GM19238 (cell line): ENCODE measurements around the gene EID2B.

Experiments
- DNase-seq: peaks from one replicate; pipeline ENCODE4 v3.0.0; 2011; ENCODE audit warnings: low spot score; ENCODE audit not compliant: insufficient read length

The EID2B gene

DNA sequence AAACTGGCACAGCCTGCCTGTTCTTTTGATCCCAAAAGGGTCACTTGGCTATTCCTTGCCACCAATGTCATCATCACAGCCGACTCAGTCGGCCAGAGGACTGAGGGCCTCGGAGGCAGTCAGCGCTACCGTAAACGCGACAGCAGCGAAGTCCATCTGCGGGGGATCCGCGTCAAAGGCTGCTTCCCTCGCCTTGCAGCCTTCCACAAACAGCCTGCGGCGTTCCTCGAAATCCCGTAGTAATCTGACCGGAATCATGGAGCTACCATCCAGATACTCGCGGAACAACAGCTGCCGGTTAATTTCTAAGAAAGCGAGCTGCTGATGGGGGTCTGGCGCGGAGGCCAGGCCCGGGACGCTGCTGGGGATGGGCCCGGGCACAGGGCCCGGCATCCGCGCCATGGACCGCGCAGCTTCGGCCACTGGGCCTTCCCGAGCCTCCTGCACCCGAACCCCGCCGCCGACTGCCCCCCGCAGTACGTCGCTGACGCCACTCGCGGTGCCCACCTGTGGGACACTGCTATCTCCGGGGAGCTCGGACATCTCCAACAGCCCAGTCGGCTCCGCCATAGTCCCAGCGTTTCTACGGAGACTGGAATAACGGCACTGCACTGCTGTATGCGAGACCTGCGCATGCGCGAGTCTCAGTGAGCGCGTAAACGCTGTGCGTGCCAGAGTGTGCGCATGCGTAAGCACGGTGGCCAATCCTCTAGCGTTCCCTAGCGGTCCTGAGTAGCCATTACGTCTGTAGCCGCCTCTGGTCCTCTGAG, at the start of gene EID2B:
Gene EID2B, minus strand, starts transcription at position 620 of the 770 bp plus-strand sequence. Its CDS starts 50 bp downstream, at position 570.
- DNase-seq, result peak; percentile 91

DNA sequence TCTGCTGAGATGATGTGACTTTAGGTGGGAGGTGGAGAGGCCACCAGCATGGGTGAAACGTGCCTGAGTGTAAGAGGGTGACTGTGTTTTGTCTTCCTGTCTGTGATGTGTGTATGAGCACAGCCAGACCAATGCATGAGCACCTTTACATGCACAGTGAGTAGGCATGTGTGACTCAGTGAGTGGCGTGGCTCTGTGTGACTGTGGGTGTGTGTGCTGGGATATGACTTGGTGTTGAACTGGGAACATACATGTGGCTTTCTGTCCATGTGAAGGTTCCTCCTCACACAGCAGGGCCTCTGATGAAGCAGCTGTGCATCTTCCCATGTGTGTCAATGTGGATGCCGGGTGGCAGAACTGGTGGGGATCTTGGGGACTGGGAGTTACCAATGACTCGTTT, 49.8 kb upstream of the EID2B start:
- DNase-seq, result no peak

DNA sequence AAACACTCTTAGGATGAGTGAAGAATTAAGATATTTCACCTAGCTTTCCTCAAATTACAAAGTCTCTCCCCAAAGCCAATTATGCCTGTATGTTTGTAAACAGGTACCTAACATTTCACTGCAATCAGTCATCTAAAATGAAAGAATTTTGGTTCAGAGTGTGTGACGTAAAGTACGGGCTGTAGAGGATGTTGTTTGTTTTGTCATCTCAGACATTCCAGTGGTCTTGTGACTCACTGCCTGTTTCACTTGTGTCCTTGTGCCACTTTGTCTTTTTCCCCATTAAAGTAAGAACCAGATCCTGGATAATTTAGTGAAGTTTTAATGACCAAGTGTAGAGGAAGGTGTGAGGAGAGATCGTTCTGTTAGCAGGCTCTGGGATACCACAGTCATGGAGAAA, 36.0 kb upstream of the EID2B start:
- no peak for DNase-seq

- no peak for DNase-seq
Measured at GRCh38 chr19:39566064-39566463, 33.4 kb upstream of the EID2B start.

DNA sequence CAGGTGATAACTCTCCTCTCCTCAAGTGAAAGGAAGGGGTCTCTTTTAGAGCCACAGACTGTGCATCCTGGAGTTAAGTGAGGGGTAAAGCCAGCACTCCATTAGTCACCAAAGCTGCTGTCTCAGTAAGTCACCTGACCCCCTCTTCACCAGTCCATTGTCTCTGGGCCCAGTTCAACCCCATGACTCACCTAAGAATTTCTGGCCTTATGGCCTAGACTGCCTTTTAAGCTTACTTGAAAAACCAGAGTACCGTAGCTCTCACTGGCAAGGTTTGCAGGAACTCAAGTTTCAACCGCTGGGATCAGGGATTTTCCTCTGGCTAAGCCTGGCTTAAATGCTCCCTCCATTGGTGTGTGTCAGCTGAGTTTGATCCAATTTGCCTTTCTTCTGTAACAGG, 30.8 kb upstream of the EID2B start:
- DNase-seq, result no peak

GRCh38 chr19:39558624-39559117, 26.0 kb upstream of the EID2B start:
- no peak for DNase-seq

DNA sequence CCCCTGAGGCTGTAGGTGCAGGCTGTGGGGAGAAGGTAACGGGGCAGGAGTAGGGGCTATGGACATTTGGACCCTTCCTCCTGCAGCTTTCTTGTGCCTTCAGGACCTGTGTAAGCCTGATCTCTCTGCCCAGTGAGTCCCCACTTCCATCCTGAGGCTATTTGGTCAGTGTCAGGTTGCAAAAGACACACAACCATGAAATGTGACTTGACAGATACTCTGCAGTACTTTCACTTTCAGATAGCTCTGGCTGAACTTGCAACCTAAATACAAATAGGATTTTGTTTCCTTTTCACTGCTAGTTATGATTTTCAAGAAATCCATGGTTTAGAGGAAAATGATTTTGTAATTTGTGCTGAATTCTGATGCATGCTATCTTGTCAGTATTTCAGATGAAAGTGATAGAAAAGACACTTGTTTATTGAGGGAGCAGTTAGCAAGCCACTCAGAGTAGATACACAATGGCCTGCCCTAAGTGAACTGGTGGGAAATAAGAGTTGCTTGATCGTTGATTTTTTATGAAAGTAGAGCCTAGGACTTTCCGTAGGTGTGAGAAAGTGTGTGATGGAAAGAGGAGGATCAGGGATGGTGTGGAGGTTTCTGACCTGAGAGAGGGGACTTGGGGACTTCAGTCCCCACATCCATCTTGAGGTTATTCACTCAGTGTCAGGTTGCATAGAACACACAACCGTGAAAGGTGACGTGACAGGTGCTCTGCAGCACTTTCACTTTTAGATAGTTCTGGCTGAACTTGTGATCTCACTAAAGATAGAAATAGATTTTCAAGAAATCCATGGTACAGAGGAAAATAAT, 25.4 kb upstream of the EID2B start:
- DNase-seq, result peak; percentile 32

DNA sequence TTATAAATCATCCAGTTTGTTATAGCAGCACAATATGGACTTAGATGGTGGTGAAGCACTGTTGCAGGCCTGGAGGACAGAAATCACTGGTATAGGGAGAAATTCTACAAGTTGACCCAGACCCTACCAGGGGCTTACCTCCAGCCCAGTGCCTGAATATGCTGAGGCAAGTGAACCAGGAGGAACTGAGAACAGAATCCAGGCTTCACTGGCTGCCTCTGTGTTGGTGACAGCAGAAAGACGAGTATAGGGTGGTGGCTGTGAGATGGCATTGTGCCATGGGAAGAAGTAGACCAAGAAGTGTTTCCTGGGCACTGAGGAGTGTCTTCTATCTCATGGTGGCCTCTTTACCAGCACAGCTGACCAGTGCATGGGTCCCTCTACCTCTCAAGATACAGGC, 23.2 kb upstream of the EID2B start:
- no peak for DNase-seq

- DNase-seq, result no peak
Measured at GRCh38 chr19:39554701-39555311, 22.2 kb upstream of the EID2B start.

GRCh38 chr19:39553082-39553652, 20.5 kb upstream of the EID2B start:
- no peak for DNase-seq

DNA sequence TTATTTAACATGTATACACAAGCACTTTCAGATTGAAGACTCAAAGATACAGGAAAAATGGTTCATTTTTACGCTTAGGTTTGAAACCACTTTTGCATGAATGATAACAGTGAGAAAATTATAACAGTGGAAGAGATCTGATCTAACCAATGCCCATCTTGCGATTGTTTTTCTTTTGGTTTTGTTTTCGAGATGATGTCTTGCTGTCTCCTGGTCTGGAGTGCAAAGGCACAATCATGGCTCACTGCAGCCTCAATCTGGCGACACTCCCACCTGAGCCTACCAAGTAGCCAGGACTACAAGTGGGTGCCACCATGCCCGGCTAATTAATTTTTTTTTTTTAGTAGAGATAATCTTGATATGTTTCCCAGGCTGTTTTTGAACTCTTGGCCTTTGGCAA, 17.5 kb upstream of the EID2B start:
- no peak for DNase-seq

GRCh38 chr19:39546599-39546998, 13.9 kb upstream of the EID2B start:
- no peak for DNase-seq

- DNase-seq, result no peak
Measured at GRCh38 chr19:39544911-39545310, 12.3 kb upstream of the EID2B start.

DNA sequence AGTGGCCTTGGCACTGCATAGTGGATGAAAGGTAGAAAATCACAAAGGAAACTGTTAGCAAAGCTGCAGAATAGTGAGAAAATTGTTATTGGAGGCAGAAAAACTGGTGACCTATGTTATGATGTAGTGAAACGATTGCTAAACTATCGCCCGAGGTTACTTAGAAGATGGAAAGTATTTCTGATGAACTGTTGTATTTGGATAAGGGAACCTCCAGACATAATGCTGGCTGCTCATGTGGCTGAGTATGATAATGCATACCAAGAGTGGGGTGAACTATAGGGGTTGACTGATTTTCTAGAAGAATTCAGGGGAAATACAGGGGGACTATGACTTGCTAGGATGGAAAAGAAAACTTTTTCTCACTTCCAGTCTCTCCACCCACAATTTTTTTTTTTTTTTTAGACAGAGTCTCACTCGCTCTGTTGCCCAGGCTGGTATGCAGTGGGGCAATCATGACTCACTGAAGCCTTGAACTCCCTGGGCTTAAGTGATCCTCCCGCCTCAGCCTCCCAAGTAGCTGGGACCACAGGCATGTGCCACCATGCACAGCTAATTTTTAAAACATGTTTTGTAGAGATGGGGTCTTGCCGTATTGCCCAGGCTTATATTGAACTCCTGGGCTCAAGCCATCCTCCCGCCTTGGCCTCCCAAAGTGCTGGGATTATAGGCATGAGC, 11.7 kb upstream of the EID2B start:
- no peak for DNase-seq

GRCh38 chr19:39543477-39543857, 10.8 kb upstream of the EID2B start:
- no peak for DNase-seq

DNA sequence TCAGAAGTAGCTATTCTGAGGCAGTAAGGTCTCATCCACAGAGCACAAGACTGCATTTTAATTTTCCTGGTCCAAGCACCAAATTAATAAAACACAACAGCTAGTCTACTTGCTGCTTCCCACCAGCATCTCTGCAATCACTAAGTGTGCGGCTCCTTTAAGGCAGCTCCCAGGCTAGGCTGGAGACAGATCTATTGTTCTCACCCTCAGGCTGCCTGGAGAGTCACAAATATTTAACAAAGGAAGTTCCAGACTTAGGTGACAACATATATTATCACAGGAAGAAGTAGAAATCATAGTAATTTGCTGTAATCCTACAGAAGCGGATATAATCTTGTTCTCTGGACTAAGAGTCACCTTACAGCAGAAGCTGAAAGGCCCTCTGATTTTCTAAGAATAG, 9.6 kb upstream of the EID2B start:
- no peak for DNase-seq

- no peak for DNase-seq
Measured at GRCh38 chr19:39540333-39540673, 7.7 kb upstream of the EID2B start.

DNA sequence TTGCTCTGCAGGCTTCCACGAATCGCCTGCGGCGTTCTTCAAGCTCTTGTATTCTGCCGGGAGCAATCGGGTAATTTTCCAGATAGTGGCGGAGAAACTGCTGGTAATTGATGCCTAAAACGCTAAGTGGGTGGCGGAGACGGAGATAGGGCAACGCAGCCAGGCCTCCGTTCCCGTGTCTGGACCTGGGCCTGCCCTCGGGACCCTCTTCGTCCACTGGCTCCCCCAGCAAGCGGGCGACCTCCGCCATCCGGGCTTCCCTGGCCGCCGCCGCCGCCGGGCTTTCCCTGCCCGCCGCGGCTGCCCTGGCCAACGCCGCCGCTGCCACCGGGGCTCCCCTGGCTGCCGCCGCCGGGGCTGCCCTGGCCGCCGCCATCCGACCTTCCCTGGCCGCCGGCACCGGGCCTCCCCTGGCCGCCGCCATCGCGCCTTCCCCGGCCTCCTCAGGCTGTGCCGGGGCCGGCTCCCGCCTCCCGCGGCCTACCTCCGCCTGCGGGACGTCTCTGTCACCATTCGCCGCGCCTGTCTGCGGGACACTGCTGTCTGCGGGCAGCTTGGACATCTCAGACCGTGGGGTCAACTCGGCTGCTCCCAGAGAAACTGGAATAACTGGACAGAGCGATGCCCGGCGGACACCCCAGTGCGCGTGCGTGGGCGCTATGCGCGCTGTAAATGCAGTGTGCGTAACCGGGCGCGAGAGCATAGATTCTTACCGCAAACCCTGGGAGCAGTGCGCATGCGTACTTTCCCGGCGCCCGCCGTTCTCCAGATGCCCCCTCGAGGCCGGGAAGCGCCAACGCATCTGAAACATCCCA, 7.1 kb upstream of the EID2B start, which contains the start of gene EID2:
Gene EID2, minus strand, starts transcription at position 644 of the 815 bp plus-strand sequence. Its CDS starts 82 bp downstream, at position 562.
- peak; percentile 91 for DNase-seq

DNA sequence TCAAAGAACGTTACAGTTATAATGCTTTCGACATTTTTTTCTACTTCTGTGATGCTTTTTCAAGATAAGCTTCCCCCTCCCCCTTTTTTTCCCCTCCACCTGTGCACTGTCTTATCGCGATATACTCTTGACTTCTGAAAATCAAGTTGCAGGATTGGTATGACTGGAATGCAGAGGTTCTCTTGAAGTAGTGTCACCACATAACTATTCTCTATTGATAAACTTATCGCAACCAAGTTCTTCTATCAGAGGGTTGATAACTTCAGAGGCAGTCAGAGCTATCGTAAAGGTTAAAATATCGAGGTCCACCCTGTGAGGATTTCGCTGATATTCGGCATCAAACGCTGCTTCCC, 6.5 kb upstream of the EID2B start:
- DNase-seq, result no peak

DNA sequence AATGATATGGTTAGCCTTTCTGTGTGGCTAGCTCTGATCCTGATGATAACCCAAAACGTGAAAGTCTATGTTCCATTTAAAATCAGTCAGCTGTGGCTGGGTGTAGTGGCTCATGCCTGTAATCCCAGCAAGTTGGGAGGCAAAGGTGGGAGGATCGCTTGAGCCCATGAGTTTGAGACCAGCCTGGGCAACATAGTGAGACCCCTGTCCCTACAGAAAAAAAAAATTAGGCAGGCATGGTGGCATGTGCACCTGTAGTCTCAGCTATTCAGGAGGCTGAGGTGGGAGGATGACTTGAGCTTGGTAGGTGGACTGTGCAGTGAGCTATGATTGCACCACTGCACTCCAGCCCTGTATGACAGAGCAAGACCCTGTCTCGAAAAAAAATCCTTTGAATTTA, 1.1 kb upstream of the EID2B start:
- no peak for DNase-seq
